HG02938 (cell line): ENCODE results near the gene XRCC5.

Experiments
- ATAC-seq: cut with Tn5 transposase; IDR thresholded peaks from one replicate; pipeline ENCODE4 v1.9.1; 2021; ENCODE audit warnings: mild to moderate bottlenecking, moderate library complexity; ENCODE audit not compliant: unreplicated experiment

XRCC5 gene

DNA sequence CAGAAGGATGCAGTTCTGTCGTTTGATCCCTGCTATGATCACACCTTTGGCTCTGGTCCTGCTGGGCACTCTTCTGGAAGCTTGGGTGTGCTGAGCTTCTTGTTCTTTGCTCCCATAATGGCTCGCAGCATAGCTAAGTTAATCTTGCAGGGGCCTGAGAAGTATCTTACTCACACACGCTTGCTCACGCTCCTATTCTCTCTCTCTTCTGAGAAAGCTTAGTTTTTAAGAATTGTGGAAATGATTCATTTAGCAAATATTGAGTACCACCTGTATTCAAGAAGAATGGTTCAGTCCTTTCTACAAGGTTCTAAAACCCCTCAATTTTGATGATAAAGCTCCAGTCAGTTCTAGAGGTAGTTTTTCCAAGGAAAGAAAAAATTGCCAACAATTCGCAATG lies 40.6 kb downstream of the XRCC5 start:
- ATAC-seq = no peak

DNA sequence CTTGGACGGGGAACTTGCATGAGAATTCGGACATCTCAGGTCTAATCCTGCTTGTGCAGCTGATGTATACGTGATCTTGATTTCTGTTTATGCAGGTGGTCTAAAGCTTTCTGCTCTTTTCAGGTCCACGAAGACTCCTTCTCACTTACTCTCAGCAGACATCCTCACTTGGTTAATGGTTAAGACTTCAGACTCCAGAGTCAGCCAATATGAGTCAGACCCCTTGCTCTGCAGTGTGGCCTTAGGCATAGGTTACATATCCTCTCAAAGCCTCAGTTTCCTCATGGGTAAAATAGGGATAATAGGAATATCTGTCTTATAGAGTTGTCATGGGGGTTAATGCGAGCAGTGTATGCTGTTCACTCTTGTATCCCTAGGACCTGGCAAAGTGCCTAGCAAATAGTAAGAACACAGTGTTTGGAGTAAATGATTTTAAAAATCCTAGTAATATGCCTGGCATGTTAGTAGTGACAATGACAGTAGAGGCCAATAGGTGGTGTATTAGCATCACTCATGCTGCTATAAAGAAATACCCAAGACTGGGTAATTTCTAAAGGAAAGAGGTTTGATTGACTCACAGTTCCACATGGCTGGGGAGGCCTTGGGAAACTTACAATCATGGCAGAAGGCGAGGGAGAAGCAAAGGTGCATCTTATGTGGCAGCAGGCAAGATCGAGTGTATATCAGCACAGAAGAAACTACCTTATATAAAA lies 42.3 kb downstream of the XRCC5 start:
- ATAC-seq = no peak

DNA sequence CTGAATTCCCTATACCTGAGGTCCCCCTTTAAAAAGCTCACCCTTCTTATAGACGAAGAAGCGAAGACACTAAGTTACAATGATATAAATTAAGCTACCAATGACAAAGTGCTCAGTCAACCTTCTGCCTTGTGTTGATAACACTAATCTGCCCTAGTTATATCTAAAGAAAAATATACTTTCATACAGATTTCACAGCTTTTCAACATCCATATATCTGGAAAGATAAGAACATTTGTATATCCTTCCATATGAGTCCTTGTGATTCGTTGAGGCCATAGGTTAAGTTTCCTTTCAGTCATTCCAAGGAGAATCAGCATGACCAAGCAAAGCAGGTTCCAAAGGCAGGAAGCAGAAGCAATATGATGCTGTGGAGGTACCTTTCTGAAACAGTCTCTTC lies 46.8 kb downstream of the XRCC5 start:
- ATAC-seq = no peak

DNA sequence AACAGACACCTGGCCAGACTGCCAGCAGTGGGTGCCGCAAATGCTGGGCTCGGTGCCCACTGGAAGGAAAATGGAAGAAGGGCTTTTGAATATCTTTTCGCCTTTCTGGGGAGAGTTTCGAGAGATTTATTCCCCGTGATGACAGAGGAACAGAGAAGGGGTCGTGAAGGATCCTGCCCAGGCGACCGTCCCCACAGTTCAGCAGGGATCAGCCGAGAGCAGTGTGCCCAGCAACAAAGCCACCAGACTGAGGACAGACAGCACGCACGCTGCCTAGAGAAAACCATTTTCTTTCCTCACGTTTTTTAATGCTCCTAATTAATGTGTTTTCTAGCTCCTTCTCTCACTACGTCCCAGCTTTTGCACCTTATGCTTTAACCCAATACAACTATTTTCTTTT lies 47.7 kb downstream of the XRCC5 start:
- ATAC-seq = no peak

DNA sequence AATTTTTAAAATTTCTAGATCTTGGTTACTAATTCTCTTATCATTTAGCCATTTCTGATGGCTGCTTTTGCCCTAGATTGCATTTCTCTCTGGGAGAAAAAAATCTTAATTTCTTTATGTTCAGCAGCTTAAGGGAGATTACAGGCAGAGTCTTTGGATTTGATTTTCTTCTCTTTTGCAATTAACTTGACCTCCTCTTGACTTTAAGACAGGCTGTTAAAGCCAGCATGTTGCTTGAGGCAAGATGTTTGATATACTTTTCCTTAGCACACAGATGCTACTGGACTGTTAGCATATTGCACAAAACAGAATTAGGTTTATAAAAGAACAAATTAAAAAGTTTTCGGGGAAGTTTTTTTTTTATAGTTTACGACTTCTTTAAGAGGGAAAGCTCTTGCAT lies 50.0 kb downstream of the XRCC5 start:
- ATAC-seq = no peak

DNA sequence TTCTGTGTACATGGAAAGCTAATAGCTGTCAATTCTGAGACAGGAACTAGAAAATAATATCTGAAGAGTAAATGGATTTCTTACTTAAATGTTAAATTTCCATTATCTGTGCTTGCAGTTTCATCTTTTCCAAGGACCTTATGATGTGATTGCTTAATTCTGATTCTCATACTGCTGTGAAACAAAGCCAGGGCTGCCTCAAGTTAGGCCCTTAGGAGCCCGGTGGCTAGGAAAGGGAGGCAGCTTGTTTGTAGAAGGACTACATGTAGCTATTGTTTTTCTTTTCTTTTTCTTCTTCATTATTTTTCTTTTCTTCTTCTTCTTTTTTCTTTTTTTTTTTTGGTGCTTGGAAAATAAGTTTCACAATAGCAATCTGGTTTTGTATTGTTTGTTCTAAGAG lies 50.5 kb downstream of the XRCC5 start:
- ATAC-seq = no peak

DNA sequence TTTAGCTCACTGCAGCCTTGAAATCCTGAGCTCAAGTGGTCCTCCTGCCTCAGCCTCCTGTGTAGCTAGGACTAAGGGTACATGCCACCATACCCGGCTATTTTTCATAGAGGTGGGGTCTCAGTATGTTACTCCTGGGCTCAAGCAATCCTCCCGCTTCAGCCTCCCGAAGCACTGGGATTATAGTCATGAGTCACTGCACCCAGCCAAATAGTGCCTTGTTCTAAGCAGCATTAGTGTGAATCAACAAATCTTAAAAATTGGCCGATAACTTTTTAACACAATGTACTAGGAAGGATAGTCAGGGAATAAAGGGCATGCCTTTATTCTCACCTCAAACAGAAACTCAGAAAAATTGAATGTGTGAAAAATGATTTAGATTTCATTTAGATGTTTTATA lies 51.6 kb downstream of the XRCC5 start:
- no peak for ATAC-seq

DNA sequence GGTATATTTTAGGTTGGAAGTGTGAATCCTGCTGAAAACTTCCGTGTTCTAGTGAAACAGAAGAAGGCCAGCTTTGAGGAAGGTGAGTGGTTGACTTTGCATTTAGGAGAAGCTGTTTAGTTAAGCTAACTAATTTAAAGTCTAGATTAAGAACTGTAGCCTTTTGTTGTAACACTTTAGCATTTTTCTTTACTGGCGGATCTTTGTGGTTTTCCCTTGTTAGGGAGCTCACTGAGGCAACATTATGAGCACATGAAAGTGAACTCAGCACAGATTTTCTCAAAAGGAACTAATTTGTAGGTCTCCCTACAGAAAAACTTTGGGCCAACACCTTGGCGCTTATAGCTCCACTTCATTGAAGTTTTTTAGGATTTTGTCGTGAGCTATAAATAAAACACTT lies 52.8 kb downstream of the XRCC5 start:
- no peak for ATAC-seq

DNA sequence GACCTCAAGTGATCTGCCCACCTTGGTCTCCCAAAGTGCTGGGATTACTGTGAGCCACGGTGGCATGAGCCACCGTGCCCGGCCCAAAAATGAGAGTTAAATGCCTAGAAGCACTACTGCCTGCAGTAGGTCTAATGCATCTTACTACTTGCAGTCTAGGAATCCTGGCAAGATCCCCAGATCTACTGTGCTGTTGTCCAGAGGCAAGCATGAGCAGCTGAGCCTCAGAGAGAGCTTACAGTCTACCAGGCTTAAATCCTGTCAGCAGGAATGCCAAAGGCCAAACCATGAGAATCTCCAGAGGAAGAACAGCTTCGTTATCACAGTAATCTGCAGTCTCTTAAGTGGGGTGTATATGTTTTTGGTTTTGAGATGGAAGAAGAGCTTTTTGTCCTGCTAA lies 54.4 kb downstream of the XRCC5 start:
- ATAC-seq = no peak

DNA sequence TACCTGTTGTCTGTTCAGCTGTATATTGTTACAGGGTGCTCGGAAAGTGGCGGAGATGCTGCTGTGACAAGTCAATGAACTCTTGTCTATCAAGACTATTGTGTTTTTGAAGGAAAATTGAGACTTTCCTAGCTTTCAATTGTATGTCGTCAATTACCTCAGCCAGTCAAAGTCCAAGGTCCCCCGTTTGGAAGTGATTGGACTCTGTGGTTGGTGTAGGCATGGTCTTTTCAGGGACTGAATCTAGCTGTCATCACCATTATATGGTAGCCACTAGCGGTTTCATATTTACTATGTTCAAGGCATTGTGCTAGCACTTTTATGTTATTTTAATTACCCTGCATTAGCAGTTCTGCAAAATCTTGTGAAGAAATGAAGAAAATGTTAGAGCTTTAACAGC lies 54.9 kb downstream of the XRCC5 start:
- no peak for ATAC-seq

DNA sequence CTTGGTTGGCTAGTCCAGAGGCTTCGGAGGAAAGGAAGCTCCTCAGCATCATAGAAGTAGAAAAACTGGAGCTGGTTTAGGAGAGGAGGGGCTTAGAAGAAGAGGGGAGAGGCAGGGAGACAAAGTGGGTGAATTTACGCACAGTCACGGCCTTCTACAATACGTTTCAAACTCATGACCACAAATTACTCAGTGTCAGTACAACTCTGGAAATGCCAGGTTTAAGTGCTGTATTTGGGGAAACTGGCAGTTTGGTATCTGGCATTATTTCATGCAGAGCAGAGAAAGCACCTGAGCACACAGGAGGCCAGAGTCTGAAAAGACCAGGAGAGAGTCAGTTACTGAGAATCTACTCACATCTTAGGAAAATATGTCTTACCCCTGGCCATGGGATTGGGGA lies 55.4 kb downstream of the XRCC5 start:
- no peak for ATAC-seq

DNA sequence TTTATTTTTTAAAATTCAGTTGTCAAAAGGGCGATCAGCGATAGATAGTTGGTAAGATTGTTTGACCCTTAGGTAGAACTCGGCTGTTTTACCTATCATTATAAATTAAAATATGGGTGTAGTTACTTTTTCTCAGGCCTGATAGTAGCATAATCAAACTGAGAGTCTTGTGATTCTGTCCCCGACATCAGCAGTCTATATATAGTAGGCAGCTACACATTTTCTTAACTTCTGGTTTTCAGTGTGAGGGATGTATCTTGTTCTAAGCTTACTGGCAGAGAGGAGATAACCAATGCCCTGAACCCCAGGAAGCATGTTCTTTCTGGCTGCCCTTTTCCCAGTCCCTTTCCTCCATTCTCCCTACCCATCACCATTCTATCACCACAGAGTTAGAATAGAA lies 56.6 kb downstream of the XRCC5 start:
- ATAC-seq = no peak

DNA sequence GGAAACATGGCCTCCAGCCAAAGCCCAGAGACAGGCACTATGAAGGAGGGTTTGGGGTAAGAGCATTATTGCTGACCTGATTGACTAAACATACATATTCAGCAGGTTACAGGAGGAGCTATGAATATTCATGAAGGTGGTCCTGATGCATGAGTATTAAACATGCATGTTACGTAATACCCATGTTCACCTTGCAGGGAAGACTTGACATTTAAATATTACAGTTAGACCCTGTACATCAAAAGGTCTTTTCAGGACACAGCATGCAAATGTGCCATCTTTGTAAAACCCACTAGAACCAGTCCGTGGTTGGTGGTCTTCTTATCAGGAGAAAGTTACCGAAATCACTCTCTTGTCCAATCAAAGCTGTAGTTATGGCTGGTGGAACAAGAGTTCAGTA lies 59.9 kb downstream of the XRCC5 start:
- no peak for ATAC-seq

DNA sequence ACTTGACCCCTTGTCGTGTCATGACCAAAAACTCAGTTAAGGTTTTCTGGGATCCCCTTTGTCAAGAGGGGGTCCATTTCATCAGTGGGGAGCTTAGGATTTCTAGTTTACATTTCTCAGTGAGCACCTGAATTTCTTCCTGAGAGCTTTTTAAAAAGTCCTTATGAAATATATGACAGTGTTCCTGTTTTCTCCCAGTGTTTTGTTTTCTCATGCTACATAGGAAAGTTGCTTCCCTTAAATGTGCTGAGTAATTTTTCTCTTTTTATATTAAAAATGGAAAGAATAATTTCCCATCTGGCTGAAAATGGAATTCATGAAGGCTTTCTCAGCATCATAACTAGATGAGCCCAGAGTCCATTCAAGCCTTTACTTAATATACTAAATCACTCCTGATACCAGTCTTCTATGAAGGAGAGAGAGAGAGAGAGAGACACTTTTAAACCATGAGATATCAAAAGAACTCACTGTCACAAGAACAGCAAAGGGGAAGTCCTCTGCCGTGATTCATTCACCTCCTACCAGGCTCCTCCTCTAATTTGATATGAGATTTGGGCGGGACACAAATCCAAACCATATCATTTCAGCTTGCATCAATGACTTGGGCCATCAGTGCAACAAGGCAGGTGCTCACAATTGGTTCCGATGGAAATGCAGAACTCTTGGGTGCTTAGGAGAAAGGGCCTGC lies 61.1 kb downstream of the XRCC5 start:
- no peak for ATAC-seq

DNA sequence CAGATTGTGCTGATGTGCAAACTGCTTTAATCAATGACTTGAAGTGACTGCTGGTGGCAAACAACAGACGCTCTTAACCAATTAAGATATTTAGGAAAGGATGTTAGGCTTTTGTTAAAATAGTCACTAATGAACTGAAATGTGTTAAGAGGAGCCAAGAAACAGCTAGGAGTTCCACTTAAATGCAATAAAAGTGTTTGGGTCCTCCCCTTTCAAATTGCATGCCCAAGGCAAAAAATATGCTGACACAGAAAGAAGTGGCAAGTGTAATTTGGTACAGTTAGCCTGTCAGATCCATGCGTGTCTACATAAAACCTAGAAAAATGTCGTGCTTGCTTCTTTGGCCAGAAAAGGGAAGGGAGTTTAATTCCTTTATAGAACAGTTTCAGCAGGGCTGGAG lies 61.9 kb downstream of the XRCC5 start:
- ATAC-seq = no peak

DNA sequence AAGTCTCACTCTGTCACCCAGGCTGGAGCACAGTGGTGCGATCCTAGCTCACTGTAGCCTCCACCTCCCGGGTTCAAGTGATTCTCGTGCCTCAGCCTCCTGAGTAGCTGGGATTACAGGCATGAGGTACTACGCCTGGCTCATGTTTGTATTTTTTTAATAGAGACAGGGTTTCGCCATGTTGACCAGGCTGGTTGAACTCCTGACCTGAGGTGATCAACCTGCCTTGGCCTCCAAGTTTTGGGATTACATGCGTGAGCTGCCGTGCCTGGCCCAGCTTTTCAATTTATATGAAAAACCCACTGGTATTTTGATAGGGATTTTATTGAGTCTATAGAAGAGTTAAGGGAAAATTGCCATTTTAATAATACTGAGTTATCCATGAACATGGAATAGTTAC lies 63.3 kb downstream of the XRCC5 start:
- no peak for ATAC-seq

DNA sequence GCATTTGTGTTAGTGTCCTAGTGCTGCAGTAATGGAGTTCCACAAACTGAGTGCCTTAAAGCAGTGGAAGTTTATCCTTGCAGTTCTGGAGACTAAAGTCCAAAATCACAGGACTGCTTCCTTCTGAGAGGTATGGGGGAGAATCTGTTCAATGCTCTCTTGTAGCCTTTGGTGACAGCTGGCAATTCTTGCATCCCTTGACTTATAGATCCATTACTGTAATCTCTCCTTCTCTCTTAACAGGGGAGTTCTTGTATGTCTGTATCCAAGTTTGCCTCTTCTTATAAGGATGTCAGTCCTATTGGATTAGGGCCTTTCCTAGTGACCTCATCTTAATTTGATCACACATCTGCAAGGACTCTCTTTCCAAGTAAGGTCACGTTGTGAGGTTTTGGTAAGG lies 69.9 kb downstream of the XRCC5 start:
- no peak for ATAC-seq

DNA sequence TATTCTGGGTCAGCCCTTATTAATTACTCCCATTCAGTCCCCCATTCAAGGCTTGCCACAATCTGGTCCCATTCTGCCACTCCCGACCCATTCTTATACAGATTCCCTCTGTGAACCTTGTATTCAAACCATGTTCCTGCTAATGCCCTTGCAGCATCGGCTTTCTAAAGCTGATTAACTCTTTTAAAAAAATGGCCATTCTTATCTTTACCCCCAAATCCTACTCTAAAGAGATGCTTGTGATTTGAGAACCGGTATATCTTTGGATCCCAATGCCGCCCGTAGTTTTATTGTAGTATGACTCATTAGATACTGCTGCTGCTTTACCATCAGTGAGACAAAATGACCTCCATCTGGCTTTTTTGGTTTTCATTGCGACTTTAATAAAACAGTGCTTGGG lies 72.2 kb downstream of the XRCC5 start:
- no peak for ATAC-seq

DNA sequence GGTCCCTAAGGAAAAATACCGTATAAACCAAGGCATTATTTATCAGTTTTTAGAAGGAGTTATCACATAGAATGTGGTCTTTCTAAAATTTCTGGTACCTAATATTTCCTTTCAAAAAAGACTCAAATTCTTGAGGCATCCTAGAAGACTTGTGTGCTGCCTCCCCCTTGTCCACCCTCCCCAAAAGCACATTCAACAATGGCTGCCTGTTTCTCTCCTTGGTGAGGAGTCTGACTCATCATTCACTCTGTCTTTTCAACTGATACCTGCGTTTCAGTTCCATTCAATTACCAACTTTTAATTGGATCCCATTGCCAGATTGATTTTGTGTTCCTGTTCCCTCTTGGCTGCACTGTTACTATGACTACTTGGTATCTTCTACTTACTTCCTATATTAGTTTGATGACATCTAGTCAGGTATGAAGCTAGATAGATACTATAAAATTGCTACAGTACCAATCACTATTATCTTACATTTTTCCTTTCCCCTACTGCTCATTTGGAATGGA lies 72.9 kb downstream of the XRCC5 start:
- ATAC-seq = no peak

DNA sequence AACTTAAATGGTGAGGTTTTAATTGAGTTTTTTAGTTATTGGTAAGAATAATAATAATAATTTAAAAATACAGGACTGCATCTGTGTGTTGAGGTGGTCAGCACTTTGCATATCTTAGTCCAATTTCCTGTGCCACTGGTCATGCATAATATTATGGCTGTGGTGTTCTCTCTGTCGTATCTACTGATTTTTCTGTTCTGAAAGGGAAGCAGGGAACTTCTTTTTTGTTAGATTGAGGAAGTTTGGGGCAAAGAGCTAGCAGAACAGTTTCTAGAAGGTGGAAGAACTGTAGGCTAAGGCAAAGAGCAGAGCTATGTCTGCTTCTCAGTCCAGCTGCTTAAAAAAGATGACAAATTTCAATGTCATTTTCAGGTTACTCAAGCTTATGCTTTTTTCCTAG lies 74.3 kb downstream of the XRCC5 start:
- no peak for ATAC-seq

DNA sequence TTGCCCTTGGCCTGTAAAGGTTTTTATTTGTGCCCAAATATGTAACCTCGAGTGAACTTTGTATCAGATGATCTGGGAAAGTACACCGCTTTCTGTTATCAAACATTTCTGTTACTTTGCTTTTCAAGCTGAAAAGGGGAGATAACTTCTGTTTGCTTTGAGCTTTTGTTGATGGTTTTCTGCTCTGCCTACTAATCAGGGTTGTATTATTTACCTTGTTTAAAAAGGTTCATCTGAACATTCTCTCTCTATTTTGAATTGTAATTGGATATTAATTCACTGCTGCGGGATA lies 79.4 kb downstream of the XRCC5 start:
- ATAC-seq = no peak

DNA sequence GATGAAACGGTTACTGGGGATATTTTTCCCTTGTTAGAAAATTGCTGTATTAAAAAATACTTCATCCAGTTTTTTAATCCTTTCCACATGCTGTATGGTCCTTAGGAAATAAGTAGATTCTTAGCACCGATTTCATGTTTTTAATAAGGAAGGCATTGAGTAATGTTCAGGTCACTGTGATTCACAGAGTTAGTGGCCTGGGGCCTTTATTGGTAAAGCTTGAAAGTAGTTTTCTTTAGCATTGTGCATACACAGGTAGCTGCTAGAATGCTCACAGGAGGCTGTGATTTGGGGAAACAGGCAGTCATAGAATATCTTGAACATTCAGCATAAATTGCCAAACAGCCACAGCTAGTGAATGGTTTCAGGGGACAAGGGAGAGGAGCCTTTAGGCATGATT lies 79.8 kb downstream of the XRCC5 start:
- ATAC-seq = no peak

DNA sequence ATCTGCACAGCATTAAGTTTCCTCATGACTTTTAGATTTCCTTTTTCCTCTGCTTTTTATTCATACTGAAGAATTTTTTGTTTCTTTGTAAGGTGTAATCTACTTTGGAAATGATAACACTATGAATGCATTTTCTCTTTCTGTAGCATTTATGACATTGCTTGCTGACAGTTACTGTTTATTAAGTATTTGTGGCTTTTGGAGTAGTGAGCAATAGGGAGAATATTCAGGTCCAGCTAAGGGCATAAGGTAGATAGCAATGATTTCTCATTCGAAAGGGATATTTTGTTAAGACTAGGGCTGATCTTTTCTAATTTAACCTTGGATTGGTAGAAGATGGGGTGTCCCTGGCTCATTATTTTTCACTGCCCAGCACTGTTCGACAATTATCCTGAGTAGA lies 80.3 kb downstream of the XRCC5 start:
- no peak for ATAC-seq
